H9 (cell line): Measurements from ENCODE around the gene SERPINA5. TPM values are rescaled to one million over a fixed set of nuclear protein-coding genes. Genes with fewer than 3 reads are reported as not detected.

Experiments
- DNase-seq: peaks from one replicate; pipeline ENCODE4 v3.0.0-alpha.2; 2017
- H2AFZ ChIP-seq: one replicate; pipeline ENCODE4 v1.6.1; 2013; ENCODE audit warnings: mild to moderate bottlenecking, low read length, control low read depth, moderate library complexity
- H2AK5ac ChIP-seq: 2 replicates; pipeline ENCODE4 v1.6.1; 2013; ENCODE audit warnings: low read length, control low read depth, mixed read lengths; ENCODE audit not compliant: insufficient read length
- H2BK120ac ChIP-seq: one replicate; pipeline ENCODE4 v1.6.1; 2013; ENCODE audit warnings: low read depth, mild to moderate bottlenecking, low read length, control low read depth, inconsistent platforms; ENCODE audit not compliant: poor library complexity, severe bottlenecking
- H2BK12ac ChIP-seq: 2 replicates; pipeline ENCODE4 v1.6.1; 2013; ENCODE audit warnings: low read length, control low read depth, mixed read lengths, low read depth; ENCODE audit not compliant: insufficient read length
- H2BK15ac ChIP-seq: 2 replicates; pipeline ENCODE4 v1.6.1; 2013; ENCODE audit warnings: low read depth, low read length, control low read depth
- H2BK20ac ChIP-seq: one replicate; pipeline ENCODE4 v1.6.1; 2013; ENCODE audit warnings: low read depth, mild to moderate bottlenecking, low read length, control low read depth, inconsistent platforms; ENCODE audit not compliant: poor library complexity, severe bottlenecking
- H2BK5ac ChIP-seq: 2 replicates; pipeline ENCODE4 v1.6.1; 2013; ENCODE audit warnings: low read length, control low read depth, mixed read lengths; ENCODE audit not compliant: insufficient read length
- H3K14ac ChIP-seq: 2 replicates; pipeline ENCODE4 v1.6.1; 2013; ENCODE audit warnings: low read length, control low read depth; ENCODE audit not compliant: insufficient read depth
- H3K18ac ChIP-seq: 2 replicates; pipeline ENCODE4 v1.6.1; 2013; ENCODE audit warnings: low read depth, mild to moderate bottlenecking, mixed read lengths, low read length, control low read depth; ENCODE audit not compliant: insufficient read length
- H3K23ac ChIP-seq: 2 replicates; pipeline ENCODE4 v1.6.1; 2013; ENCODE audit warnings: low read length, control low read depth, mixed read lengths, low read depth; ENCODE audit not compliant: insufficient read length
- H3K23me2 ChIP-seq: 2 replicates; pipeline ENCODE4 v1.6.1; 2013; ENCODE audit warnings: low read depth, mild to moderate bottlenecking, mixed read lengths, low read length, control low read depth; ENCODE audit not compliant: insufficient read length, poor library complexity, severe bottlenecking
- H3K27ac ChIP-seq: 2 replicates; pipeline ENCODE4 v1.5.1; 2013; ENCODE audit warnings: low read length, control low read depth, mixed read lengths, low read depth; ENCODE audit not compliant: insufficient read length
- H3K27me3 ChIP-seq: 2 replicates; pipeline ENCODE4 v1.6.1; 2013; ENCODE audit warnings: low read length, control low read depth, inconsistent platforms; ENCODE audit not compliant: insufficient read depth
- H3K4ac ChIP-seq: 2 replicates; pipeline ENCODE4 v1.6.1; 2013; ENCODE audit warnings: low read depth, mild to moderate bottlenecking, control low read depth, inconsistent platforms, low read length, moderate library complexity
- H3K4me1 ChIP-seq: 2 replicates; pipeline ENCODE4 v1.6.1; 2013; ENCODE audit warnings: low read length, control low read depth, inconsistent platforms; ENCODE audit not compliant: insufficient read depth
- H3K4me2 ChIP-seq: 2 replicates; pipeline ENCODE4 v1.6.1; 2013; ENCODE audit warnings: low read length, control low read depth, mixed read lengths; ENCODE audit not compliant: insufficient read length, insufficient read depth
- H3K56ac ChIP-seq: 2 replicates; pipeline ENCODE4 v1.6.1; 2013; ENCODE audit warnings: low read depth, mild to moderate bottlenecking, mixed read lengths, low read length, control low read depth; ENCODE audit not compliant: insufficient read length
- H3K79me1 ChIP-seq: 2 replicates; pipeline ENCODE4 v1.6.1; 2013; ENCODE audit warnings: low read depth, mild to moderate bottlenecking, moderate library complexity, low read length, control low read depth, inconsistent platforms; ENCODE audit not compliant: insufficient read depth, poor library complexity, severe bottlenecking
- H3K79me2 ChIP-seq: 2 replicates; pipeline ENCODE4 v1.6.1; 2013; ENCODE audit warnings: low read length, control low read depth, inconsistent platforms; ENCODE audit not compliant: insufficient read depth
- H3K9ac ChIP-seq: 2 replicates; pipeline ENCODE4 v1.6.1; 2013; ENCODE audit warnings: low read length, control low read depth, mixed read lengths; ENCODE audit not compliant: insufficient read length; ENCODE audit errors: extremely low read depth
- H3K9me3 ChIP-seq: one replicate; pipeline ENCODE4 v1.6.1; 2013; ENCODE audit warnings: low read depth, low read length, inconsistent platforms; ENCODE audit not compliant: control insufficient read depth
- H3T11ph ChIP-seq: one replicate; pipeline ENCODE4 v1.6.1; 2013; ENCODE audit warnings: mild to moderate bottlenecking, low read length, control low read depth, inconsistent platforms
- H4K20me1 ChIP-seq: one replicate; pipeline ENCODE4 v1.6.1; 2013; ENCODE audit not compliant: control insufficient read depth, insufficient read length, insufficient read depth
- H4K5ac ChIP-seq: 2 replicates; pipeline ENCODE4 v1.6.1; 2013; ENCODE audit warnings: low read depth, mild to moderate bottlenecking, mixed read lengths, low read length, control low read depth; ENCODE audit not compliant: insufficient read length
- H4K8ac ChIP-seq: replicated peaks from 2 replicates; pipeline ENCODE4 v1.6.1; 2013; ENCODE audit warnings: low read length, control low read depth, mixed read lengths, low read depth; ENCODE audit not compliant: insufficient read length
- H4K91ac ChIP-seq: 2 replicates; pipeline ENCODE4 v1.6.1; 2013; ENCODE audit warnings: low read depth, mild to moderate bottlenecking, moderate library complexity, mixed read lengths, low read length, control low read depth; ENCODE audit not compliant: insufficient read length
- H3K27ac Mint-ChIP-seq, 3 experiments: 2 replicates in 2 of 3; 3 replicates in 1 of 3; pipeline ENCODE4 v1.8.0; 2020 to 2021; ENCODE audit warnings: mixed read lengths in 3 of 3, mild to moderate bottlenecking in 1 of 3, moderate library complexity in 1 of 3
- H3K27me3 Mint-ChIP-seq: 2 replicates; pipeline ENCODE4 v1.8.0; 2021; ENCODE audit warnings: low read depth, mild to moderate bottlenecking, moderate library complexity, mixed read lengths
- H3K36me3 Mint-ChIP-seq, 3 experiments: 2 replicates in 2 of 3; 3 replicates in 1 of 3; pipeline ENCODE4 v1.8.0; 2020 to 2021; ENCODE audit warnings: low read depth in 3 of 3, mixed read lengths in 3 of 3; ENCODE audit not compliant: insufficient read depth in 1 of 3
- H3K4me1 Mint-ChIP-seq, 2 experiments: 2 replicates each; pipeline ENCODE4 v1.8.0; 2020; ENCODE audit warnings: mixed read lengths in 2 of 2
- H3K4me3 Mint-ChIP-seq, 2 experiments: 2 replicates in 1 of 2; 3 replicates in 1 of 2; pipeline ENCODE4 v1.8.0; 2020 to 2021; ENCODE audit warnings: mild to moderate bottlenecking in 2 of 2, mixed read lengths in 2 of 2, moderate library complexity in 1 of 2
- H3K9me3 Mint-ChIP-seq, 2 experiments: 2 replicates in 1 of 2; 3 replicates in 1 of 2; pipeline ENCODE4 v1.8.0; 2020; ENCODE audit warnings: mild to moderate bottlenecking in 2 of 2, mixed read lengths in 2 of 2, moderate library complexity in 1 of 2
- WGBS: extraction: QIAGEN DNeasy Blood & Tissue Kit; methylation state at CpG from one replicate; pipeline ENCODE4 v1.1.7; 2013; ENCODE audit warnings: missing lambda C conversion rate, low lambda C conversion rate, mixed read lengths; ENCODE audit not compliant: insufficient read length; ENCODE audit errors: extremely low coverage; 5-methylcytosine and 5-hydroxymethylcytosine counted together
- total RNA-seq: library from RNA; stranded (reverse); gene quantifications from 2 replicates; pipeline ENCODE4 v1.2.1, GENCODE V29; 2021
- TF ChIP-seq, protein P1 (sequence below): fragments of 200-600 bp; sonication (generic); conservative IDR thresholded peaks from 3 replicates; pipeline ENCODE4 v1.8.0; 2021; ENCODE audit warnings: antibody characterized with exemption, mild to moderate bottlenecking

Gene SERPINA5
- total RNA-seq, 1 experiment from 2014 or later = 1.1 TPM

DNA sequence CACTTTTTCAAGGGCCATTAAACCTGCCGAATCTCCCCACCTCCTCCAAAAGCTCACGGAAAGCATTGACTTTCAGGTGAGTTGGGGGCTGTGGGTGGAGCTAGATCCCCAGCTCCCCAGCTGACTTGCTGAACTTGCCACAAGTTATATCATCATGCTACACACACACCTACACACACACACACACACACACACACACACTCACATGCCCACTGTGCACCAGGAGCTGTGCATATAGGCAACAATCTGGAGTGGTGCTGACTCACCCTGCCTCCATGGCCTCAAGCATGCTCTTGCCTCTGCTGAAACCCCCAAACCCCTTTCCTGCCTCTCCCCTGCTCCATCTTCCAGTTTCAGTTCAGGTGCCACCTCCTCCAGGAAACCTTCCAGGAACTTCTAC, 57.1 kb downstream of the SERPINA5 start:
- no peak overlapping the region for H3K4ac ChIP-seq
- no peak overlapping the region for H4K5ac ChIP-seq
- no peak overlapping the region for H3K56ac ChIP-seq
- H3K18ac ChIP-seq = peak overlapping the region; percentile 67
- H3K79me1 ChIP-seq = no peaks in the 10 kb centered on the region
- TF ChIP-seq, protein P1, sequence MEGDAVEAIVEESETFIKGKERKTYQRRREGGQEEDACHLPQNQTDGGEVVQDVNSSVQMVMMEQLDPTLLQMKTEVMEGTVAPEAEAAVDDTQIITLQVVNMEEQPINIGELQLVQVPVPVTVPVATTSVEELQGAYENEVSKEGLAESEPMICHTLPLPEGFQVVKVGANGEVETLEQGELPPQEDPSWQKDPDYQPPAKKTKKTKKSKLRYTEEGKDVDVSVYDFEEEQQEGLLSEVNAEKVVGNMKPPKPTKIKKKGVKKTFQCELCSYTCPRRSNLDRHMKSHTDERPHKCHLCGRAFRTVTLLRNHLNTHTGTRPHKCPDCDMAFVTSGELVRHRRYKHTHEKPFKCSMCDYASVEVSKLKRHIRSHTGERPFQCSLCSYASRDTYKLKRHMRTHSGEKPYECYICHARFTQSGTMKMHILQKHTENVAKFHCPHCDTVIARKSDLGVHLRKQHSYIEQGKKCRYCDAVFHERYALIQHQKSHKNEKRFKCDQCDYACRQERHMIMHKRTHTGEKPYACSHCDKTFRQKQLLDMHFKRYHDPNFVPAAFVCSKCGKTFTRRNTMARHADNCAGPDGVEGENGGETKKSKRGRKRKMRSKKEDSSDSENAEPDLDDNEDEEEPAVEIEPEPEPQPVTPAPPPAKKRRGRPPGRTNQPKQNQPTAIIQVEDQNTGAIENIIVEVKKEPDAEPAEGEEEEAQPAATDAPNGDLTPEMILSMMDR = no peak
- H2AFZ ChIP-seq = no peak overlapping the region
- H3K27ac ChIP-seq = no peak overlapping the region
- peak overlapping the region; percentile 49; the same call in 1 of the 2 replicates for H3K14ac ChIP-seq
- Mint-ChIP-seq H3K27me3 (peaks cover 4% of the 10 kb centered on the region; the same call in 1 of the 2 replicates), H3K9me3 (no peaks in the 10 kb centered on the region; a peak in 1 of 5 replicates), H3K4me3 (no peak overlapping the region), H3K4me1 (peaks cover 3% of the 10 kb centered on the region in 2 experiments; a peak in 1 of 4 replicates), H3K27ac (peak overlapping the region in 1 of 3 experiments; percentile 23; a peak in 1 of 7 replicates), H3K36me3 (no peaks in the 10 kb centered on the region)
- H2BK15ac ChIP-seq = no peak overlapping the region
- no peak overlapping the region for H3K9ac ChIP-seq
- WGBS = no CpG with 5 or more reads among the region's 2 CpGs
- no peaks in the 10 kb centered on the region for H3K9me3 ChIP-seq
- no peak overlapping the region for H3K4me2 ChIP-seq
- no peak overlapping the region for H3K23ac ChIP-seq
- H2BK5ac ChIP-seq = no peak overlapping the region
- no peak overlapping the region for H2AK5ac ChIP-seq
- H3K27me3 ChIP-seq = no peaks in the 10 kb centered on the region
- H2BK20ac ChIP-seq = no peak overlapping the region
- H3T11ph ChIP-seq = no peak overlapping the region
- H4K8ac ChIP-seq = peak overlapping the region; percentile 6
- no peak overlapping the region for H4K91ac ChIP-seq
- H3K23me2 ChIP-seq = no peaks in the 10 kb centered on the region
- H2BK120ac ChIP-seq = no peak overlapping the region
- H4K20me1 ChIP-seq = no peaks in the 10 kb centered on the region
- H3K4me1 ChIP-seq = no peaks in the 10 kb centered on the region
- DNase-seq = no peak
- H3K79me2 ChIP-seq = no peaks in the 10 kb centered on the region
- no peak overlapping the region for H2BK12ac ChIP-seq
